ENCODE data around the gene C1orf116.
A peak's percentile ranks its signal among the peaks of the same experiment; 100 is the strongest.

C1orf116 gene

GRCh38 chr1:207032528-207033017 lies at the start of gene C1orf116:
C1orf116 (minus strand) TSS chr1:207032756; CDS start chr1:207027598, 5,158 bp downstream.
- DNase-seq, result peak; percentile 52

DNA sequence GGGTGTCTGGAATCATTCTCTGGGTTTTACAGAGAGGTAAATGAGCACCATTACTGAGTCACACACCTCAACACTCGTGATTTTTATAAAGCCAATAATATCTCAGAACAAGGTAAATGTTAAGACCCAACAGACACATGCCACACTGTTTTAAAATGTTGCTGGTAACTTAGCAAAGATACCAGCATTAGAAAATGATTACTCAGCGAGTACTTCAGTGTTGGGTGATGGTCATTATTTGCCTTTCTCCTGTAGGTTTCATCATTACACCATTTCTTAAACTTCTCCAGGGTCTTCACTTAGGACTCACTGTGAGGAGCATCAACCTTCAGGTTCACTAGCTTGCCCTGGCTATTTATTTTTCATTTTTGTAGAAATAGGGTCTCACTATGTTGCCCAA lies 49.2 kb upstream of the C1orf116 start:
- DNase-seq, result no peak

- no peak for DNase-seq
These were observed 48.5 kb upstream of the C1orf116 start for GRCh38 chr1:207081088-207081487.

DNA sequence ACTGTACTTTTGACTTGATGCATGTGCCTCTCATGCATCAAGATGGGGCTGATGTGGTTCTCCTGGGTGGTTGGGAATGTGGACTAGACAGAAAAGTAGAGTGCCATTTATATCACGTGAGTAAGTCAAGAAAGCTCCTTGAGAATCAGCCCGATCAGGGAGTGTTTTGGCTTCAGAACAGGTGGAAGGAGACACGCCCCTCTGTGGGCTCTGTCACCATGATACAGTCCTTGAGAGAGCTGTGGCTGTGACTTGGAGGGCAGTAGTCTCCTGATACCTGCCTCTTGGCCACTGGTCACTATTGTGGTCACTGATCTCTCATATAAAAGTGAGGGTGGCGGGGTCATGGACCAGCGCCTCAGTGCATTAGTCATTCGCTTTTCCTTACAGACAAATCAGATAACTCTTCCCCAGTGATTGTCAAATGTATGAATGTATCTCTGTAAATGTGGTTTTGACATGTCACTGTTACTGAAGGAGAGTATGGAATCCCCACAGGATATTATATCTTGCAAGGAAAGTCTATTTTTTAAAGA lies 47.2 kb upstream of the C1orf116 start:
- no peak for DNase-seq

GRCh38 chr1:207078578-207079132 lies 46.1 kb upstream of the C1orf116 start:
- DNase-seq, result no peak

GRCh38 chr1:207077470-207078377 lies 45.2 kb upstream of the C1orf116 start:
- peak; percentile 61 for DNase-seq

DNA sequence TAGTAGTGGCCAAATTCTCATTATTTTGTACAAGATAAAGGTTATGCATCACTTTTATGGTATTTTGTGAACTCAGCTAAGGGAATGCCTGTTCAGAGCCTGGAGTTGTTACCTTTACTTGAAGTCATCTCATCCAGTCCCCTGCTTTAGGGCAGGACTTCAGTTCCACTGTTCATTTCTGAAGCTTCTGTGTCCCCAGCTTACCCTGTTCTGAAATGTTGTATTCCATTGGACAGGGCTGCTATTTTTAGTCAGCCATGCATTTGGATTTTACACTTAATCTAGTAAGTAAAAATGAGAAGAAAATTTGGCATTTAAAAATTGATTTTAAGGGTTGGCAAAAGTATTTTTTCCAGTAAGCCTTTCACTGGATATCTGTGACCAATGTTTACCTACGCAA lies 44.5 kb upstream of the C1orf116 start:
- no peak for DNase-seq

- DNase-seq, result no peak
These were observed 43.8 kb upstream of the C1orf116 start for GRCh38 chr1:207076181-207076955.

DNA sequence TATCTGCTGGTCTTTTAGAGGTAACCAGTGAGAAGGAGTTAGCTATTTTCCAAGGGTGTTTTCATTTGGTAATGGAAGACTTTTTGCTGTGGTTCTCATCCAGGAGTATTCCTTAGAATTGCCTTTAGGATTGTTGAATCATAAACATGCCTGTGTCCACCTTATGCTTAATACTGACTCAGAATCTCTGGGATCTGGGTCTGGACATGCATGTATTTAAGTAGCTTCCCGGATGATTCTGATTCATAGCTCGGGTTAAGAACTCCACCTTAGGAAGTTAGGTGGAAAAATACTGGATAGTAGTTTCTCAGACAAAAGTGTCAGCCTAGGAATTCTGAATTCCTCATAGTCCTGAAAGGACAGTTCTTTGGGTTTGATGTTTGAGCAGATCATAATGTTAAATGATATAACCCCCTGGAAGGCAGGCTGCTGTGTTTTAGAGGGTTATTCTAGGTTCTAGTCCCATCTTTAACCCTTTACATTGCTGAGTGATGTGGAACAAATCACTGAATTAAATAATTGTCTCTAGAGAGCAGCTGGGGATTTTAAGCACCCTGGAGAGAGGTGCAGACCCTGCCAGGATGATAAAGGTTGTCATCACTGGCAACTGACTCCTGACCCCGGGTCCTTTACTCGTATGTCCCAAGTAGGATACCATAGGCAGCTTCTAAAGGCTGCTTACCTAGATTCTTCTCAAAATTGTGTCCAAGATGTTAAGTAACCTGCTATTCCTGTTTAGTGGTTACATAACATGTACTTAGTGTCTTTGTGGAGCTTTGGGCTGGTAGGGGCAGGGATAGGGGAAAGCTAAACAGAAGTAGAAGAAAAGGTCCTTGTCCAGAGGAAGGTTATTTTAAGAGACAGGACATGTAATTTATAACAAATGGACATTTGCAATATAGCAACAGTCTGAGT lies 41.6 kb upstream of the C1orf116 start:
- no peak for DNase-seq

DNA sequence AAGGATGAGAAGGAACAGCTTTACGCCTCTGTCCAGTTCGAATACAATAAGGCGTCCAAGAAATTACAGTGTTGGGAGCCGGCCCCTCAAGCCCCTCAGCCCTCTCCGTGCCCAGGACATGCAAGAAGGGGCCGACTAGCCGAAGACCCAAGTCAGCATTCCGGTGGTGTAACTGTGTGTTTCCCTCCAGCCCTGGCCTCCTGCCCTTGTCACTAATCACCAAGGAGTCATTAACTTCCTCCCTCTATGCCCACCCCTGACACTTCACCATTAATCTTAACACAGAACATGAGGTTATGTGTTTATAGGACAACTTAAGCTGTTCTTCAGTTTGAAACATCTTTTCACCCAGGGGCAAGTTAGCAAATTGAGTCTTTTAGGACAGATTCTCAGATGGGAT lies 39.7 kb upstream of the C1orf116 start:
- no peak for DNase-seq

DNA sequence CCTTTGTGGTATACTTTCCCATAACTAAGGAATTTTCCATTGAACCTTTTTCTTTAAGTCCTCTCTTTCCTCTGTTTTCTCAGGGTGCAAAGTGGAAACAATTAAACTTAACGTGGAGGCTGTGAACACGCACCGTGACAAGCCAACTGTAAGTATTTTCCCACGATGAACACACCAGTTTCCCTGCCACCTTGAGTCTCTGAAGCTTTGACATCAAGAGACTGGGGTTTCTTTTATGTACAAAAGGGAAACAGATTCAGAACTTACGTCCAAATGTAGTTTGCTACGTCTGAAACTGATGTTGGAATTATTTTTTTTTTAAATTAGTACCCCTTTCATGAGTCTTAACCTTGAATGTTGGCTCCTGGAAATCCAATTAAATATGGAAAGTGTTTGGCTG lies 38.9 kb upstream of the C1orf116 start:
- DNase-seq, result no peak

DNA sequence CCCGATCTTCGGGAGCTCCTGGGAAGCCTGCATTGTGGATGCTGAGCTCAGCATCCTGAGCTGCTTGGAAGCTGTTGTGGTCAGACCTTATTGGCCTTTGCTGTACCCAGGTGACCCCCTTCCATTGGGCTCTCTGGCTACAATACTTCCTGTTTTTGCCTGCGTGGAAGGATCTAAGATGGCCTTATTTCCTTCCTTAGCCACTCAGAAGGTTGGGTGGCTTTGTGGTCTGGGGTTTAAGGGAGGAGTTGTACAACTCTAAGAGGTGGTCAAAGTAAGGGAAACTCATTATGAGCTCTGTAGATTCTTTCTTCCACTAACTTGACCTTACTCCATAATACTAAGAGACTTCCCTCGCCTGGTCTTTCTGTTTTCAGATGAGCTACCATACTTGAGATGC lies 38.3 kb upstream of the C1orf116 start:
- DNase-seq, result no peak

DNA sequence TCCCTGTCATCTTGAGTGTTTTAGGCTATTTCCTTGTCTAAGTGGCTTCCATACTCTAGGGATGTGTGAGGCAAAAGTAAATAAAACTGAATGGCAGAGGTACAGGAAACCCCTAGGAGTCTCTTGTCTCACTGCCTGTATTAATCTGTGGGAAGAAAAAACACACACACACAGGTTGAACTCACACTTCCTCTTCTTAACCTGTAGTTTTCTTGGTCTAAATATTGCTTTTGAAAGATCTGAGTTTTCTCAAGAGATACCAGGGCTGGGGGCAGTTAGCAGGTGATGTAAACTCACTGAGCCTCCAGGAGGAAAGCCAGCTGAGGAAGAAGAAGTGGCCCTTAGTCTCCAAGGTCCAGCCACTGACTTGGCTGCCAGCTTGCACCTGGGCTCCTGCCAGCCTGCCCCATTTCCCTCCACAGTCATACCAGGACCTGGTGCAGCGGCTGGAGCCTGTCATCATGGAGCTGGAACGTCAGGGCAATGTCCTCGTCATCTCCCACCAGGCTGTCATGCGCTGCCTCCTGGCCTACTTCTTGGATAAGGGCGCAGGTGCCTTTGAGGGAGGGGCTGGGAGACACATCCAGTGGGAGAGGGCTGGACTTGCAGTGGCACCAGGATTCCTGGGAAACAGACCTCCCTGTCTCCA lies 37.4 kb upstream of the C1orf116 start:
- no peak for DNase-seq

GRCh38 chr1:207069061-207069460 lies 36.5 kb upstream of the C1orf116 start:
- DNase-seq, result no peak

DNA sequence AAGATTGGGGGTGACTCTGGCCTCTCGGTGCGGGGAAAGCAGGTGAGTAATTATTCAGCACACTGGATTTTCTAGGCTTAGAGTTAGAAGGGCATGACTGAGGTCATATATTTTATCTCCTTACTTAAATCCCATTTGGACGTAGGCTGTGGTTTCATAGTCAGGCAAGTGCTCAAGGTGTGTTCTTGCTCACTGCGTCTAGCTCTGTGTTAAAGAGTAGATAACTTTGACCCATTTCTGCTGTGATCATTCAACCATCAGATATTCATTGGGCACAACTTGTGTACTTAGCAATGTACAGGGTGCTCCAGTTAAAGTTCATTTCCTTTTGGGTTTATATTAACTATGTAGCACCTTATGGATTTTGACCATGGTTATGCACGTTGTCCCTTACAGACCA lies 35.1 kb upstream of the C1orf116 start:
- no peak for DNase-seq

- DNase-seq, result no peak
These were observed 34.6 kb upstream of the C1orf116 start for GRCh38 chr1:207067185-207067584.

GRCh38 chr1:207064561-207064960 lies 32.0 kb upstream of the C1orf116 start:
- no peak for DNase-seq

- no peak for DNase-seq
These were observed 30.5 kb upstream of the C1orf116 start for GRCh38 chr1:207063014-207063413.

- no peak for DNase-seq
These were observed 29.5 kb upstream of the C1orf116 start for GRCh38 chr1:207062058-207062457.

GRCh38 chr1:207060596-207060995 lies 28.0 kb upstream of the C1orf116 start:
- DNase-seq, result no peak

DNA sequence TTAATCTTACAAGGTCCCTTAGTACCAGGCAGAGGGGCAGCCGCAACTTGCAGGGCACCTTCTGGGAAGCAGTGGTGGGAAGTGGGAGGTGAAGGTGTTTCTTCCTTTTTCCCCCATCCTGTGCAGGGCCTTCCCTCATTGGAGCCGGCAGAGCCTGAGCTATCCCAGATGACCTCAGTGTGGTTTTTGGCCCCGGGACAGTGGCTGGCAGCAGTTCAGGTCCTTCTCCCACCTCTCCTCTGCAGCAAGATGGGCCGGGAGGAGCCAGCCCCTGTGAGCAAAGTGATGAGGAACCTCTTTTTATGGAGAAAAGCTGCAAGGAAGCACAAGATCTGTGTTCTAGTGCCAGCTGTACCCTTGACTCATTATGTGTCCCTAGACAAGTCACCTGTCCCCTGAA lies 27.3 kb upstream of the C1orf116 start:
- DNase-seq, result no peak

All from NCI-H345 (cell line).